Skeletal muscle satellite cell (primary cell): ENCODE measurements around the gene ARL2.
A peak's percentile ranks its signal among the peaks of the same experiment; 100 is the strongest.
"Not testable (repeated sequence)": the region's sequence is repeated elsewhere in the genome, so short reads cannot be mapped to it uniquely, and the experiment has no call there.

Source experiments
- H3K27me3 ChIP-seq: 2 replicates; pipeline ENCODE4 v1.7.0; 2013; ENCODE audit warnings: low read length; ENCODE audit not compliant: control insufficient read depth, insufficient read depth
- H3K36me3 ChIP-seq: 2 replicates; pipeline ENCODE4 v1.7.0; 2013; ENCODE audit warnings: mild to moderate bottlenecking, control low read depth, low read length; ENCODE audit not compliant: insufficient read depth
- H3K4me1 ChIP-seq: 2 replicates; pipeline ENCODE4 v1.7.0; 2013; ENCODE audit warnings: low read length; ENCODE audit not compliant: control insufficient read depth, insufficient read depth
- H3K4me2 ChIP-seq: 2 replicates; pipeline ENCODE4 v1.7.0; 2013; ENCODE audit warnings: mild to moderate bottlenecking, low read length
- H3K4me3 ChIP-seq: 2 replicates; pipeline ENCODE4 v1.7.0; 2013; ENCODE audit warnings: low read length
- H3K9ac ChIP-seq: 2 replicates; pipeline ENCODE4 v1.7.0; 2013; ENCODE audit warnings: mild to moderate bottlenecking, low read depth, low read length, moderate library complexity
- H3K9me3 ChIP-seq: replicated peaks from 2 replicates; pipeline ENCODE4 v1.7.0; 2013; ENCODE audit warnings: mild to moderate bottlenecking, control low read depth, low read length

ARL2 gene

GRCh38 chr11:65008873-65009272 is 5.1 kb upstream of the ARL2 start:
- Histone ChIP-seq H3K4me3 (no peak overlapping the region), H3K36me3 (no peaks in the 10 kb centered on the region), H3K9ac (no peak overlapping the region), H3K9me3 (no peaks in the 10 kb centered on the region), H3K4me2 (no peak overlapping the region), H3K4me1 (peaks cover 23% of the 10 kb centered on the region), H3K27me3 (no peaks in the 10 kb centered on the region)

DNA sequence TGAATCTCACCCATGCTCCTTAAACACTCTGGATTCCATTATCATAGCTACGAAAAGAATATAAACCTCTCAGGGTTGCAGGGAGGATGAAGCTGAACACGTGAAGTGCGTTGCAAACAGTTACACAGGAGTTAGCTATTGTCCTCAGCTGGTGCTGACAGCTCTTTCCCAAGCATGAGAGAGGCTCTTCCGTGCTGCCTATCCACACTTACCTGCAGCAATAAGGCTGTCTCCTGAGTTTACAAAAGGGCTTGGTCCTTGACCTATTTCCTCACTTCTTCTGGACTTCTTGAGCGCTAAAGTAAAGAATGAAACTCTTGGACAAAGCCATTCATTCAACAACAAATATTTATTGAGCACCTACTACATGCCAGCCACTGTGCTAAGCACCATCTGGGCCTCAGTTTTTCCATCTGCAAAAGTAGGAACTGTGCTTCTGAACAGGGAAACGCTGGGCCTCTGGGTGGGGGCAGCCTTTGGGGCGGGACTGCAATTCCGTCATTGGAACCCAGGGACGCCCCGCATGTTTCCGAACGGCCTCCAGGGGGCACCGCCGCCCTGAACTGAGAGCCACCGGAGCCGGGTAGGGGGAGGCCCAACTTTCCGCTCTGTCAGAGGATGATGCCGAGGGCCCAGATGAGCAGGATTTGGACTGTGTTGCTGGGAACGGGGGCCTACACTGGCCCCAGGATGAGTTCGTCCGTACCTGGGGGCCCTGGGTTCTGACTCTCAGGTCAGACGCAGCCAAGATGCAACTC is 651 bp upstream of the ARL2 start:
- Histone ChIP-seq H3K9me3 (no peaks in the 10 kb centered on the region), H3K4me3 (peak overlapping the region; percentile 84), H3K9ac (peak overlapping the region; percentile 96), H3K36me3 (peaks cover 7% of the 10 kb centered on the region), H3K4me2 (peak overlapping the region; percentile 98), H3K4me1 (peaks cover 7% of the 10 kb centered on the region), H3K27me3 (no peaks in the 10 kb centered on the region)

GRCh38 chr11:65014726-65015227 is 817 bp downstream of the ARL2 start:
- Histone ChIP-seq H3K9ac (peak overlapping the region; percentile 96), H3K9me3 (no peaks in the 10 kb centered on the region), H3K4me3 (peak overlapping the region; percentile 84), H3K36me3 (peaks cover 10% of the 10 kb centered on the region), H3K4me1 (peaks cover 6% of the 10 kb centered on the region), H3K27me3 (no peaks in the 10 kb centered on the region), H3K4me2 (peak overlapping the region; percentile 98)

DNA sequence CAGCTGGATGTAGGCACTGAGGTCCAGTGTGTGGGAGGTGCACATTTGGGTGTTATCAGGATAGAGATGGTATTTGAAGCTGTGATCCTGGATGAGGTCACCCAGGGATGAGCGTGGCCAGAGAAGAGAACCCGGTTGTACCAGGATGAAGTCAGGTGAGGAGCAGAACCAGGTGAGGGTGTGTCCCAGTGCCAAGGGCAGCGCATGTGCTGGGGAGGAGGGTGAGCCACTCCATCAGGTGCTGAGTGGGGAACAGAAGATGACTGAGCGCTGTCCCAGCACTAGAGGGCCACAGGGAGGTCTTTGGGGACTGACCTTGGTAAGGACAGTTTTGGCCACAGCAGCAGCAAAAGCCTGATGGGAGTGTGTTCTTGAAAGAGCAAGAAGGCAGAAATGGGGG is 2.7 kb downstream of the ARL2 start:
- no peaks in the 10 kb centered on the region for H3K9me3 ChIP-seq
- no peak overlapping the region for H3K4me2 ChIP-seq
- H3K27me3 ChIP-seq = no peaks in the 10 kb centered on the region
- H3K9ac ChIP-seq = no peak overlapping the region
- H3K4me1 ChIP-seq = peaks cover 6% of the 10 kb centered on the region
- H3K36me3 ChIP-seq = peaks cover 12% of the 10 kb centered on the region
- H3K4me3 ChIP-seq = no peak overlapping the region

DNA sequence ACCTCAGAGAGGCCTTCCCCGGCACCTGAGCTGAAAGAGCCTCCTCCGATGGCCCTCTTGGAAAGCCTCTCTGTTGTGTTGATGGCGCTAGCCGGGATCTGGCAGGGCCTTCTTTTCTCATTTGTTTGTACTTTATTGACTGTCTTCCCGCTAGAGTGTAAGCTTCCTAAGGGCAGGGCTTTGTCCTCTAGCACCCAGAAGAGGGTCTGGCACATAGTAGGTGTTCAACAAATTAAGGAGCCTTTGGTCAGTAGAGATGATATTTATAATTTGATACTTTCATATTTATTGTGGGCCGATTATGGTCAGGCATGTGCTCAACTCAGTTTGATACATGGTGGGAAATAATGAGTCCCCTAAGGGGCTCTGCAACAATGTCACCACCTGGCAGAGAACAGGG is 4.0 kb downstream of the ARL2 start:
- H3K4me3 ChIP-seq = no peak overlapping the region
- no peaks in the 10 kb centered on the region for H3K27me3 ChIP-seq
- H3K4me1 ChIP-seq = peaks cover 4% of the 10 kb centered on the region
- H3K9me3 ChIP-seq = no peaks in the 10 kb centered on the region
- no peak overlapping the region for H3K4me2 ChIP-seq
- no peak overlapping the region for H3K9ac ChIP-seq
- H3K36me3 ChIP-seq = peaks cover 12% of the 10 kb centered on the region

GRCh38 chr11:65019824-65020223 is 5.9 kb downstream of the ARL2 start:
- no peak overlapping the region for H3K4me3 ChIP-seq
- H3K9me3 ChIP-seq = no peaks in the 10 kb centered on the region
- H3K9ac ChIP-seq = no peak overlapping the region
- peaks cover 12% of the 10 kb centered on the region for H3K36me3 ChIP-seq
- no peaks in the 10 kb centered on the region for H3K4me1 ChIP-seq
- H3K27me3 ChIP-seq = no peaks in the 10 kb centered on the region
- no peak overlapping the region for H3K4me2 ChIP-seq

GRCh38 chr11:65021003-65021402 is 7.0 kb downstream of the ARL2 start:
- Histone ChIP-seq H3K4me1 (no peaks in the 10 kb centered on the region), H3K4me2 (no peak overlapping the region), H3K4me3 (no peak overlapping the region), H3K27me3 (no peaks in the 10 kb centered on the region), H3K36me3 (peaks cover 12% of the 10 kb centered on the region), H3K9ac (no peak overlapping the region), H3K9me3 (no peaks in the 10 kb centered on the region)

DNA sequence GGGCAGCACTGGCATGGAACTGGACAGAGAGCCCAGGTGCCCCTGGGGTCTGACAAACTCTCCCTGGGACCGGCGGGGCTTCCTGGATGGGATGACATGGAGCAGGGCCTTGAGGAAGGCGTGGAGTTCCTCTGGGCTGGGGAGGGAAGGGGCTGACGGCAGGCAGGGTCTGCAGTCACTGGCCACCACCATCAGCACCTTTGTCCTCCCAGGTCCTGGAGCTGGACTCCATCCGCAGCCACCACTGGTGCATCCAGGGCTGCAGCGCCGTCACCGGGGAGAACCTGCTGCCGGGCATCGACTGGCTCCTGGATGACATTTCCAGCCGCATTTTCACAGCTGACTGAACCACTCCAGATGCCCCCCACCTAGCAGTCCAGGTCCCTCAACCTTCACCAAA is 7.5 kb downstream of the ARL2 start:
- Histone ChIP-seq H3K4me1 (no peaks in the 10 kb centered on the region), H3K9ac (no peak overlapping the region), H3K36me3 (peaks cover 12% of the 10 kb centered on the region), H3K27me3 (no peaks in the 10 kb centered on the region), H3K4me3 (no peak overlapping the region), H3K9me3 (no peaks in the 10 kb centered on the region), H3K4me2 (no peak overlapping the region)

- not testable (repeated sequence) for H3K36me3 ChIP-seq, H3K9ac ChIP-seq, H3K4me1 ChIP-seq, H3K27me3 ChIP-seq, H3K4me3 ChIP-seq, H3K9me3 ChIP-seq, H3K4me2 ChIP-seq
Observed at GRCh38 chr11:65023502-65023901, 9.5 kb downstream of the ARL2 start.

DNA sequence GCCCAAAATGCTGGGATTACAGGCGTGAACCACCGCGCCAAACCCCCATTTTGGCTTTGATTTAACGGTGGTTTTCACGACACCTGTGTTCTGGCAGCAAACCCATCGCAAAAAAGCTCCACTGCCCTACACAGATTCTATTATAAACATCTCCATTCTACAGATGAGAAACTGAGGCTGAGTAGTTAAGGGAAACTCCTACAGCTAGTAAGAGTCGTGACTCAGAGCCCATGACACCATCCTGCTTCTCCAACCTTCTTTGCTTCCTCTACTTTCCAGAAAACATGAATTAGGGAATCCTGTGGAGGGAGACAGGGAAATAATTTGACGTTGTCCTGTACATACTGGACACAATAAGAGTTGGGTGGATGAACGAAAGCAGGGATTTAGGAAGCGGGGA is 12.8 kb downstream of the ARL2 start:
- H3K9ac ChIP-seq = peak overlapping the region; percentile 77
- H3K4me1 ChIP-seq = peaks cover 9% of the 10 kb centered on the region
- H3K9me3 ChIP-seq = no peaks in the 10 kb centered on the region
- no peaks in the 10 kb centered on the region for H3K27me3 ChIP-seq
- no peaks in the 10 kb centered on the region for H3K36me3 ChIP-seq
- peak overlapping the region; percentile 92 for H3K4me2 ChIP-seq
- H3K4me3 ChIP-seq = peak overlapping the region; percentile 80

DNA sequence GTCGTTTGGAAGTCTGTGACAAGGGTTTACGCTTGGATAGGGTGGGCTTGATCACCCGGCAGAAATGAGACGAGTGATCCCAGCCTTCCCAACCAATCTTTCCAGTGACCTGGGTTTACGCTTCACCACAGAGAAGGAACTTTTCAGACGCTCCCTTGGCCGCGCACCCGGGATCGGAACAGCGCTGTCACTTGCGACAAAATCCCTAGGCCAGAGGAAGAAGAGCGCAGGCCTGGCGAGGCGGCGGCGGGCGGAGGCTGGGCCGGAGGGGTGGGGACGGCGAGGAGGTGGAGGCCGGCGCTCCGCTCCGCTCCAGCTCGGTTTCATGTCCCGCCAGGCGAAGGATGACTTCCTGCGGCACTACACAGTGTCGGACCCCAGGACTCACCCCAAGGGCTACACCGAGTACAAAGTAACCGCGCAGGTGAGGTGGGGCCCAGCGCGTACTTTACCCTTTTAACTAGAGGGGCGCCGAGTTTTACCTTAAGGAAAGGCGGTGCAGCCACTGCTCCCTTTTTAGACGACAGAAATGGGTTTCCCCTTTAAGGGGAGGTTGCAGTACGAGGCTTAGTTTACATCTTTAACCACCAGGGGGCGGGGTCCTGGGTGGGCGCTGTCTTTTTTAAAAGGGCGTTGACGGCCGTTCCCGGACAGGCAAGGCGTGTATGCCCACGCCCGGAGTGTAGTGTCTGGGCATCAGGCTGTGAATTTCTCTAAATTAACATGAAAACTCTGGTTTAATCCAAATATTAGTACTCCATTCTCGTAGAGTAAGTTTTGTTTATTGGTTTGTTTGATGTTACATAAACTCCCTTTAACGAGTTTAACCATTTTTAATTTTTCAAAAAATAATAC is 13.5 kb downstream of the ARL2 start, which contains the start of gene SNX15:
SNX15 (plus strand) TSS at position 227 of the 855 bp plus-strand sequence; CDS start at position 326, 99 bp downstream.
- Histone ChIP-seq H3K4me3 (peak within 1 kb of the TSS; percentile 80), H3K9ac (peak within 1 kb of the TSS; percentile 77), H3K4me2 (peak within 1 kb of the TSS; percentile 92), H3K36me3 (peaks cover 4% of the 10 kb centered on the region), H3K4me1 (peaks cover 9% of the 10 kb centered on the region), H3K27me3 (no peaks in the 10 kb centered on the region), H3K9me3 (no peaks in the 10 kb centered on the region)
